Adrenal gland (tissue), 5 donors: ENCODE data around the gene FYCO1.

ENCODE experiments used
- POLR2A ChIP-seq, 2 donors: fragments of 450-650 bp; IDR thresholded peaks; one replicate each; pipeline ENCODE4 v1.6.1; 2017; ENCODE audit warnings: antibody characterized with exemption in 2 of 2, mild to moderate bottlenecking in 2 of 2, moderate library complexity in 1 of 2
- TF ChIP-seq, protein P1 (sequence below), 6 experiments: fragments of 450-650 bp in 4 of 6; fragments of 200-600 bp in 2 of 6; sonication (generic) in 1 of 6; IDR thresholded peaks; 1 replicate in 5 of 6; 2 replicates in 1 of 6; pipeline versions ENCODE4 v1.5.1 to v1.8.0; 2016 to 2021; ENCODE audit warnings: antibody characterized with exemption in 6 of 6, mild to moderate bottlenecking in 2 of 6, moderate library complexity in 1 of 6
- donor health status: DM: no; HTN: no; CAD: no.

- TF ChIP-seq, protein P1, sequence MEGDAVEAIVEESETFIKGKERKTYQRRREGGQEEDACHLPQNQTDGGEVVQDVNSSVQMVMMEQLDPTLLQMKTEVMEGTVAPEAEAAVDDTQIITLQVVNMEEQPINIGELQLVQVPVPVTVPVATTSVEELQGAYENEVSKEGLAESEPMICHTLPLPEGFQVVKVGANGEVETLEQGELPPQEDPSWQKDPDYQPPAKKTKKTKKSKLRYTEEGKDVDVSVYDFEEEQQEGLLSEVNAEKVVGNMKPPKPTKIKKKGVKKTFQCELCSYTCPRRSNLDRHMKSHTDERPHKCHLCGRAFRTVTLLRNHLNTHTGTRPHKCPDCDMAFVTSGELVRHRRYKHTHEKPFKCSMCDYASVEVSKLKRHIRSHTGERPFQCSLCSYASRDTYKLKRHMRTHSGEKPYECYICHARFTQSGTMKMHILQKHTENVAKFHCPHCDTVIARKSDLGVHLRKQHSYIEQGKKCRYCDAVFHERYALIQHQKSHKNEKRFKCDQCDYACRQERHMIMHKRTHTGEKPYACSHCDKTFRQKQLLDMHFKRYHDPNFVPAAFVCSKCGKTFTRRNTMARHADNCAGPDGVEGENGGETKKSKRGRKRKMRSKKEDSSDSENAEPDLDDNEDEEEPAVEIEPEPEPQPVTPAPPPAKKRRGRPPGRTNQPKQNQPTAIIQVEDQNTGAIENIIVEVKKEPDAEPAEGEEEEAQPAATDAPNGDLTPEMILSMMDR (IDR thresholded peaks at IDR 0.05), result no peak
- no peak for TF ChIP-seq POLR2A (IDR thresholded peaks at IDR 0.05)
Observed at GRCh38 chr3:45878124-45878523, 117.5 kb downstream of the FYCO1 start.
